ENCODE measurements around the gene PRR14L.
"Not testable (repeated sequence)": the region's sequence is repeated elsewhere in the genome, so short reads cannot be mapped to it uniquely, and the experiment has no call there.

The PRR14L gene

GRCh38 chr22:31749636-31750364 lies at the start of gene PRR14L:
Gene PRR14L (minus strand): TSS chr22:31750132. CDS start chr22:31738860, 11,272 bp downstream.
- in situ Hi-C loops (cut with MboI; ENCODE audit: low pct_unique_long_range_greater_than_20kb, low sequenced_read_pairs) = no loop called here
- peak; percentile 97 for DNase-seq

- DNase-seq; in situ Hi-C loops (cut with MboI; ENCODE audit: low pct_unique_long_range_greater_than_20kb, low sequenced_read_pairs): not testable (repeated sequence)
Observed at GRCh38 chr22:31799358-31799757, 49.4 kb upstream of the PRR14L start.

- no peak for DNase-seq
- in situ Hi-C loops (cut with MboI; ENCODE audit: low pct_unique_long_range_greater_than_20kb, low sequenced_read_pairs) = no loop called here
Observed at GRCh38 chr22:31790240-31790639, 40.3 kb upstream of the PRR14L start.

GRCh38 chr22:31789803-31790202 lies 39.9 kb upstream of the PRR14L start:
- DNase-seq = no peak
- in situ Hi-C loops (cut with MboI; ENCODE audit: low pct_unique_long_range_greater_than_20kb, low sequenced_read_pairs) = no loop called here

GRCh38 chr22:31776231-31776630 lies 26.3 kb upstream of the PRR14L start:
- in situ Hi-C loops (cut with MboI; ENCODE audit: low pct_unique_long_range_greater_than_20kb, low sequenced_read_pairs) = no loop called here
- no peak for DNase-seq

- in situ Hi-C loops (cut with MboI; ENCODE audit: low pct_unique_long_range_greater_than_20kb, low sequenced_read_pairs) = no loop called here
- DNase-seq = no peak
Observed at GRCh38 chr22:31773416-31773815, 23.5 kb upstream of the PRR14L start.

GRCh38 chr22:31768422-31769059 lies 18.6 kb upstream of the PRR14L start:
- DNase-seq = no peak
- in situ Hi-C loops (cut with MboI; ENCODE audit: low pct_unique_long_range_greater_than_20kb, low sequenced_read_pairs) = no loop called here

GRCh38 chr22:31764785-31765184 lies 14.9 kb upstream of the PRR14L start:
- in situ Hi-C loops (cut with MboI; ENCODE audit: low pct_unique_long_range_greater_than_20kb, low sequenced_read_pairs) = no loop called here
- DNase-seq = no peak

GRCh38 chr22:31758860-31759259 lies 8.9 kb upstream of the PRR14L start:
- DNase-seq; in situ Hi-C loops (cut with MboI; ENCODE audit: low pct_unique_long_range_greater_than_20kb, low sequenced_read_pairs): not testable (repeated sequence)

GRCh38 chr22:31757265-31757664 lies 7.3 kb upstream of the PRR14L start:
- in situ Hi-C loops (cut with MboI; ENCODE audit: low pct_unique_long_range_greater_than_20kb, low sequenced_read_pairs) = no loop called here

GRCh38 chr22:31754813-31755212 lies 4.9 kb upstream of the PRR14L start:
- no peak for DNase-seq
- in situ Hi-C loops (cut with MboI; ENCODE audit: low pct_unique_long_range_greater_than_20kb, low sequenced_read_pairs) = no loop called here

More at GRCh38 chr22:31757265-31757664, 7.3 kb upstream of the PRR14L start:
- DNase-seq = no peak

- DNase-seq = peak; percentile 97
- in situ Hi-C loops (cut with MboI; ENCODE audit: low pct_unique_long_range_greater_than_20kb, low sequenced_read_pairs) = no loop called here
Observed at GRCh38 chr22:31753634-31754501, 3.9 kb upstream of the PRR14L start, which contains the start of gene DEPDC5. Gene DEPDC5 (plus strand): TSS chr22:31754019. CDS start chr22:31754922, 903 bp downstream.

- in situ Hi-C loops (cut with MboI; ENCODE audit: low pct_unique_long_range_greater_than_20kb, low sequenced_read_pairs) = no loop called here
- peak; percentile 63 for DNase-seq
Observed at GRCh38 chr22:31753005-31753633, 3.2 kb upstream of the PRR14L start.

- in situ Hi-C loops (cut with MboI; ENCODE audit: low pct_unique_long_range_greater_than_20kb, low sequenced_read_pairs) = no loop called here
- no peak for DNase-seq
Observed at GRCh38 chr22:31752096-31752847, 2.3 kb upstream of the PRR14L start.

- in situ Hi-C loops (cut with MboI; ENCODE audit: low pct_unique_long_range_greater_than_20kb, low sequenced_read_pairs) = no loop called here
Observed at GRCh38 chr22:31750365-31751284, 693 bp upstream of the PRR14L start.

GRCh38 chr22:31748490-31748889 lies 1.4 kb downstream of the PRR14L start:
- in situ Hi-C loops (cut with MboI; ENCODE audit: low pct_unique_long_range_greater_than_20kb, low sequenced_read_pairs) = no loop called here
- no peak for DNase-seq

More at GRCh38 chr22:31750365-31751284, 693 bp upstream of the PRR14L start:
- DNase-seq = no peak

GRCh38 chr22:31747441-31747840 lies 2.5 kb downstream of the PRR14L start:
- in situ Hi-C loops (cut with MboI; ENCODE audit: low pct_unique_long_range_greater_than_20kb, low sequenced_read_pairs) = no loop called here
- no peak for DNase-seq

- in situ Hi-C loops (cut with MboI; ENCODE audit: low pct_unique_long_range_greater_than_20kb, low sequenced_read_pairs) = no loop called here
- no peak for DNase-seq
Observed at GRCh38 chr22:31743871-31744270, 6.1 kb downstream of the PRR14L start.
